GM15510 (cell line): ENCODE results near the gene RNF212B.

ENCODE experiments used
- POLR2A ChIP-seq: IDR thresholded peaks from 3 replicates; pipeline ENCODE4 v1.6.1; 2011; ENCODE audit warnings: borderline replicate concordance; ENCODE audit not compliant: insufficient read length; ENCODE audit errors: extremely low read depth

Gene RNF212B

DNA sequence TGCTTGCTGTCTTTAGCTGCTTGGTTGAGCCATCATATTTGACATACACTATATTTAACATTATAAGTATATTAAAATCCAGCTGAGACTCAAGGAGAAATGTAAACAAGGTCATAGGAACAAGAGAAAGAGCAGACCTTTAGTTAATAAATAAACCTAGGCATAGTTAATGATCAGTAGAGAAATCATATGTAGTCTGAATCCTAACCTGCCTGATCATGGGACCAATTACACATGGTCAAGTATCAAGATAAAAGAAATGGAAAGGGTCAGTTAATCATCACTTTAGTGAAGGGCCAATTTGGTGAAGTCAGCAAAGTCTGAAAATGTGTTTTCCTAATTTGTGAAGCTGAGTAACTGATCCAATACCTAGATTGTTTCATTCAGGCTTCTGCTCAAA, 7.5 kb downstream of the RNF212B start:
- TF ChIP-seq POLR2A = no peak

DNA sequence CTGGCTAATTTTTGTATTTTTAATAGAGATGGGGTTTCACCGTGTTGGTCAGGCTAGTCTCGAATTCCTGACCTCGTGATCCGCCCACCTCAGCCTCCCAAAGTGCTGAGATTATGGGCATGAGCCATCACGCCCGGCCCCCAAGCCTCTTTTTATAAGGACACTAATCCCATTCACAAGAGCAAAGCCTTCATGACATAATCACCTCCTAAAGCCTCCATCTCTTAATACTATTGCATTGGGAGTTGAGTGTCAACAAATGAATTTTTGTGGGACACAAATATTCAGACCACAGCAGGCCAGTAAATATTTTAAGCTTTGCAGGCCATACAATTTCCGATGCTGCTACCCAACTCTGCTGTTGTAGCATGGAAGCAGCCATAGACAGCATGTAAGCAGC, 10.9 kb downstream of the RNF212B start:
- TF ChIP-seq POLR2A = no peak

DNA sequence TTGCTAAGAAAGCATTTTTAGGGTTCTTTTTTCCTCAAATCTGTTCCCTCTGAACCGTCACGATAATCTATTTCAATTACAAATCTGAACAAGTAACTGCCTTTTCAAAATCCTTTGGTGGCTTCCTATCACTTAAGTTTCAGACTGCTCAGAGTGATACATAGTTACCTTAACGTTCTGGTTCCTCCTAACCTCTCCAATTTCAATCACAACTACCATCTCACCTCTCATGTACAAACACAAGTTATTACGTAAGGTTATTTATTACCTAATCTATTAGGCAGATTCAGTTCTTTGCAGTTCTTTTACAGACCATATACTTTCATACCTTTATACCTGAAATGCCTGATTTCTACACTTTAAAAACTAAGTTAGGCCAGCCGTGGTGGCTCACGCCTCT, 12.1 kb downstream of the RNF212B start:
- TF ChIP-seq POLR2A = no peak

DNA sequence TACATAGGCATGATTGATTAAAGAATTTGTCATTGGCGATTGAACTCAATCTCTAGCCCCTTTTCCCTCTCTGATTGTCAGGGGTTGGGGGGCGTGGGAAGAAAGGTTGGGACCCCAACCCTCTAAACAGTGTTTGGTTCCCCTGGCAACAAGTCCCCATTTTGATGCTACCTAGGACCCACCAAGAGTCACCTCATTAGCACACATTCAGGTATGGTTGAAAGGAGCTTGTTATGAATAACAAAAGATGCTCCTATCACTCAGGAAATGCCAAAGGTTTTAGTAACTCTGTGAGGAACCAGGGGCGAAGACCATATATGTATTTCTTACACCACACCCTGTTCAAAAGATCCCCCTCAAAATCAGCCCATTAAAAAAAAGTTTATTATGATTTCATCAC, 14.3 kb downstream of the RNF212B start:
- TF ChIP-seq POLR2A = no peak

DNA sequence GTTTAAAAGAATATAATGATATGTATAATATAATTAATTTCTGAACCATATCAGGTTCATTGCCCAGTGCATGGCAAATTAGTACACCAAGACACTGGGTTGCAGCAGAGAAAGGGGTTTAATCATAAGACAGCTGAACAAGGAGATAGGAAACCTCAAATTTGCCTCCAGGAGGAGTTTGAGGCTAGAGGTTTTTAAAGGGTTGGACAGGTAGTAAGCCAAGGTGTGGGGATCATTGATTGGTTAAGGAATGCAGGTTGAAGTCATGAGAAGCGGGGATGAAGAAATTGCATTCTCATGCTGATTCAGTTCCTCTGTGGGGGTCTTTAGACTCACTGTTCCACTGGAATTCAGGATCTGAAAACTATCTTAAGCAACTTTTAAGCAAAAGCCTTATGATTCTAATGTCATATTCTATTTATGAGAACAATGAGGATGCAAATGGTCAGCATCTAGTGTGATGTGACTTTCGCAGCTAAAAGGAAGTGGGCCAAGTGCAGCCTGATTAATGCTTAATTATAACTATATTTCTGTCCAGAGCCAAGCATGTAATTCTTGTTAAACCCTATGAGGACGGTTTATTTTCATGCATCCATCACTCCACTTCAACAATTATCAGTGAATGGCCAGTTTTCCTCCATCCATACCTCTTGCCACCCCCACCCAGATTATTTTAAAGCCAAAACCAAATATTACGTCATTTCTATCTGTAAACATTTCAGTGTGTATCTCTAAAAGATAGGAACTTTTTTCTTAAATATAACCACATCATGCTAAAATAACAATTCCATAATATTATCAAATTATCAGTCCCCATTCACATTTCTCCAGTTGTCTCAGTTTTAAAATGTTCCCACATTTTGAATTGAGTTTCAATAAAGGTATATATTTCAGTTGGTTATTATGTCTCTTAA, 14.9 kb downstream of the RNF212B start:
- TF ChIP-seq POLR2A = no peak

DNA sequence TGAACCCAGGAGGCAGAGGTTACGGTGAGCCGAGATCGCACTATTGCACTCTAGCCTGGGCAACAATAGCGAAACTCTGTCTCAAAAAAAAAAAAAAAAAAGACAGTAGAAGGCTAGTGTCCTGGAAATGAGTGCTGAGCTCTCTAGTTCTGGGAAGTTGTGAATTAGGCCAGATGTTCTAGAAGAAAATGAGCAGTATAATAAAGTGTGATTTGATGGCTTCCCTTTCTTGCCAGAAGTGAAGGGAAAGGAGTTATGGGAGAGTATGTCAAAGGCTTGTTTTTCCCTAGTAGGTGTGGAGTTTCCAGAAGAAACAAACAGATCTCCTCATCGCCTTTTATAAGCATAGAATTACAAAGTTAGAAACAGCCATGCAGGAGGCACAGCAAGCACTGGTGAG, 20.5 kb downstream of the RNF212B start:
- no peak for TF ChIP-seq POLR2A

DNA sequence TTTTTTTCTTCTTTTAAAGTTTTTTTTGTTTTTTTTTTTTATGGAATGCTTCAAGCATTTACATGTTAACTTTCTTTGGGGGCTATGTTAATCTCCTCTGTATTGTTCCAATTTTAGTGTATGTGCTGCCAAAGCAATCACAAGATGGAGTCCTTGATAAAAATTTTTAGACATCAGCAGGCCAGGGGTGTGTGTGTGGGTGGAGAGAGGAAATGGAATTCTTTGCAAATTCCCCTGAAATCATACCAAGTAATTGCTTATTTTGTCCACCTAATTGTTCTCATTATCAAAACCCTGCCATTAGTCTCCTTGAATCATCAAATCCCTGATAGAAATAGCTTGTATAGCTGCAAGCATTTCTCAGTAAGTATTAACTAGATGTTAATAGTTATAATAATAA, 21.7 kb downstream of the RNF212B start:
- TF ChIP-seq POLR2A = no peak

DNA sequence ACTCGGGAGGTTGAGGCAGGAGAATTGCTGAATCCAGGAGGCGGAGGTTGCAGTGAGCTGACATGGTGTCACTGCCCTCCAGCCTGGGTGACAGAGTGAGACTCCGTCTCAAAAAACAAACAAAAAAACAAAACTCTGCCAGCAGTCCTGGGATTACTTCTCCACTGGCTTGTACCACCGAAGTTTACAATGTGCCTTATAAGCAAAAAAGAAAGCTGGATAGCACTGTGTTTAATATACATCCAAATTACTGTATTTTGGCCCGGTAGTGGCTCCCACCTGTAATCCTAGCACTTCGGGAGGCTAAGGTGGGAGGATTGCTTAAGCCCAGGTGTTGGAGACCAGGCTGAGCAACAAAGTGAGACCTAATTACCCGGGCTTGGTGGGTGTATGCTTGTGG, 31.5 kb downstream of the RNF212B start:
- no peak for TF ChIP-seq POLR2A

DNA sequence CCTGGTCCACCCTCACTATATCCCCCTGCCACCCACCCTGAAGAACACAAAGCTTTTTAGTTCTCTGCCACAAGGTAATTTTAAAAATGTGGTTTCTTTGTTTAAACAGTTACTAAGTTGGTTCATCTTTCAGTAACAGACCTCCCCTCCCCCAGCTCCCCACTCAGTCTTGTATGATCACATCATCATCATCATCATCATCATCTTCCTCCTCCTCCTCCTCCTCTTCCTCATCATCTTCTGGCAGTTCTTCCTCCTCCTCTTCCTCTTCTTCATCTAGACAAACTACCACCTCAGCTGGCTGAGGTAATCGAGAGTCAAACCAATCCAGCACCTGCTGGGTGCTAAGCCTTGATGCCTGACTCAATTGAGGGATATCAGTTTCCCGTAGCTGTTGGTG, 37.7 kb downstream of the RNF212B start:
- TF ChIP-seq POLR2A = no peak

DNA sequence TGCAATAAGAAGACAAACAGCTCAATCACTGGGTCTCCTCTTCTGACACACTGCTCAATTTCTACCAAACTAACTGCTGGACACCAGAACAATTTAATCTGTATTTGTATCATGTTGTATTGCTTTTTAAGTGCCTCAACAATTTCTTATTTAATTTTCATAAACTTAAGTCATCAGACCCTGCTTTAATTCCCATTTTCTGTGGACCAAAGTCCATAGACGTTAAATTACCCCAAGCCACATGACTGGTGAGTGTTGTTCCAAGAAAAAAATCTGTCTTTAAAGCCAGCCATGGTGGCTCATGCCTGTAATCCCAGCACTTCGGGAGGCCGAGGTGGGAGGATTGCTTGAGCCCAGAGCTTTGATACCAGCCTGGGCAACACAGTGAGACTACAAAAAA, 39.5 kb downstream of the RNF212B start:
- no peak for TF ChIP-seq POLR2A

DNA sequence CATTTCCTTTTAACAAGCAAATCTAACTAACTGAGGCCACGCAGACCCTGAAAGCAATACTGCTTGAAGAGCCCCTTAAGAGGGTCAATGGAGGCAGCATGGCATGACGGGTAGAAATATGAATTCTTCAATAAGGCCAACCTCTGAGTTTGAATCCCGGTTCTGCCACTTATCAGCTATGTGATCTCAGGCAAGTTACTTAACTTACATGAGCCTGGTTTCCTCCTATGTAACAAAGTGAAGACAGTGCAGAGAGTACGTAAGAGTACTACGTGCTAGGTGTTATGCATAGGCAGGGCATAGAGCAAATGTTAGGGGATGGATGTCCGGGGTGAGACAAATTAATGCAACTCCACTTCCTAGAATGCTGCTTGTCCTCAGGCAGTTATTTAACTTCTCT, 43.5 kb downstream of the RNF212B start:
- no peak for TF ChIP-seq POLR2A

DNA sequence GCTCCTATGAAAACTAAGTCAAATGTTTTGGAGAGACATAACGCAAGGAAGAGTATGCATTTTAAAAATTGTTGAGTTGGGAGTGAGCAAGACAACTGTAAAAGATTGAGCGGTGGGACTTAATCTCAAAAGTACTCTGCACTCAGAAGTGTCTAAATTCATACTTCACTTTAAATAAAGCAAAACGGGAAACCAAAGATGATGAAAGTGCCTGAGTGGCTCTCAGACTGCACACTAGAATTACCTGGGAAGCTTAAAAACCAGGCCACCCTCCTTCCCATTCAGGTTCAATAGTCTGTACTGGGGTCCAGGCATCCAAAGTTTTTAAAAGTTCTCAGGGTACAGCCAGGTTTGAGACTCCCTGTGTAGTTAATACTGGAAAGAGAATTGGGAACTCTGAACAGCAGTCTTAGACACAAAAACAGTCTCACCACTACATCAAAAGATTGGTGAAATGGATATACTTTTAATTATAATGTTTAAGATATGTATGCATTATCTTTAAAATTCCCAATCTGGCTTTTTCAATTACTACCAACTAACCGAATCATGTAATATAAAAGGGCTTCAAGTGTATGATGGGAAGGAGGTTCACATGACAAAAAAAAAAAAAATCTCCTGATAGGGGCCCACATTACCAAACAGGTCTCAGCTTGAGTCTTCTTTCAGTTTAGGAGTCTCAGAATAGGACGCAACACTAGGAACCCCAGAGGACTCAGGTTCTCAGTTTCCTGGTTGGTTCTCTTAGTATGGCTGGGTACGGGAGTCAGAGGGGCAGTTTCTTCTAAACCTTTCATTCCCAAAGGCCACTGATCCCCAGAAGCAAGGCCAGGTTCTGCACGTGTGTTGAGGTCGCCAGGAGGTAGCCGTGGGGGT, 47.2 kb downstream of the RNF212B start:
- peak; percentile 21 for TF ChIP-seq POLR2A

DNA sequence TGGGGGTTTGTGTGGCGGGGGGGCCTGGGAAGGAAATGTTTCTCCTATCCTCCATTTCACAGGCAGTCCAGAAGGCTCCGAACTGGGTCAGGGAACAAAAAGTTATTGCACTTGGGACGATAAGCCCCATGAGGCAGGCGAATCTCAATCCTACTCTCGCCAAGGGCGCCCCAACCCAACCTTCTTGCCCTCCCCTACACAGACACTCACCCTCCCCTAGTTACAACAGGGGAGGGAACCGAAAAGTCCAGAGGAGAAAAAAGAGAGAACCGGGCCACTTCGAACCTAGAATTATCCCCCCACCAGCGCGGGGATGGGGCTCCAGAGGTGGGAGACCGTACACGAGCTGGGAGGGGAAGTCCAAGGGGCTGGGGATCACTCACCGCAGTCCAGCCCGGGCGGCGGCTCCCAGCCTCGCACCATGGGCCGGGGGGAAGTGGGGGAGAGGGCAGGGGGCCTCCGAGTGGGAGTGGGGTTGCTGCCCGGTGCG, 47.8 kb downstream of the RNF212B start:
- TF ChIP-seq POLR2A = no peak

DNA sequence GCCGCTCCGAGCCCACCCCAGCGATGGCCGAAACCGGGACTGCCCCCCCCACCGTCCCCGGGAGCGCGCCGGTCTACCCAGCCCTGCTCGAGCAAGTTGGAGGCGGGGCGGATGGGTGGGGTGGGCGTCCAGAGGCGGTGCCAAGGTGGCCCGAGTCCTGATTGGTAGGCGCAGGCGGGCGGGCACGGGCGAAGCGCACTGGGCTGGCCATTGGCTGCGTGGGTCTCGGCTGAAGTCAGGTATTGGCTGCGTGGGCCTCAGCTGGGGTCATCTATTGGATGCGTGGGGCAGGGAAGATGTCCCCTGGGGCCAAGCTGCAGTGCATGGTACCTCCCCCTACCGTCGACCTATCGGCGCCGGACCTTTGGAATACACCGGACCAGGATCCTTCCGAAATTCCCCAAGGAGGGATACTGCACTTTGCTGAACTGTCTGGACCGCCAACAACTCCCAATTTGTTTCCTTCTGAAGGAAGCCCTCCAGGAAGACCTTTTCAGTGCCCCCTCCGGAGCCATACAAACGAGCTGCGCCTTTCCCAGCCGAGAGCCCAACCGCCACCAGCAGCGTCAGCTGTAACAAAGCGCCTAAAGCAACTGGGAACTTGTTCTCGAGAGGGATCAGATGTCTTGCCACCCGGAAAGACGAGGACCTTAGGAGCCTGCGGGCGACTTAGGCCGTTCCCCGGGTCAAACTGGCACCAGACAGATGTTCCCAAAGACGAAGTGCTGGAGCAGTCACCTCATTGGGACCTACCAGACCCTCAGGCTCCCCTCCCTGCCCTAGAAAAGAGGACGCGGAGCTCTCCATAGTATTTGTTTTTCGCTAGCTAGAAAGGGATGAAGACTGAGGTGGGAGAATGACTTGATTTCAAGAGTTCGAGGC, 48.5 kb downstream of the RNF212B start, which contains the start of gene HOMEZ:
HOMEZ (minus strand) TSS at position 113 of the 882 bp plus-strand sequence. CDS start 180 bp downstream, outside the sequence.
- peak; percentile 82 for TF ChIP-seq POLR2A

DNA sequence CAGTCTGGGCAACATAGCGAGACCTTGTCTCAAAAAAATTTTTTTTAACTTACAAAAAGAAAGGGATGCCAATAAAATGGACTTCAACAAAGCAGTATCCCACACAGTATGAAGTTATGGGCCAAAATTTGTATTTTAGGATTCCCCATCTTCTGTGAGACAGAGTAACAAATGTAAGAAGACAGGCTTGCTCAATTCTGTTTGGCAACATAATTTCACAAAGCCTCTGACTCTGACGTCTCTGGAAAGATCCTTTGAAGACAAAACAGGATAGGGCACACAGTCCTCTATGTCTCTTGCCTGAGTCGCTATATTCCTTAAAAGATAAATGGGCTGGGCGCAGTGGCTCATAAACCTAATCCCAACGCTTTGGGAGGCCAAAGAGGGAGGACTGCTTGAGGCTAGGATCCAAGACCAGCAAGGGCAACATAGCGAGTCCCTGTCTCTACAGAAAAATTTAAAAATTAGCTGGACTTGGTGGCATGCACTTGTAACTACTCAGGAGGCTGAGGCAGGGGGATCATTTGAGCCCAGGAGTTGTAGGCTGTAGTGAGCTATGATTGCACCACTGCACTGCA, 49.3 kb downstream of the RNF212B start:
- TF ChIP-seq POLR2A = no peak
